ENCODE results near the gene SEBOX. TPM values are rescaled to one million over a fixed set of nuclear protein-coding genes. Genes with fewer than 3 reads are reported as not detected.

Gene SEBOX
- total RNA-seq, 2 donors from 2014 or later: not detected

- Histone ChIP-seq H3K36me3 (peaks cover 0 to 11% of the 10 kb centered on the region in 2 donors), H3K9me3 (no peaks in the 10 kb centered on the region), H3K27me3 (replicated peaks; ENCODE audit: insufficient read depth) (no peaks in the 10 kb centered on the region), H3K4me1 (replicated peaks) (peaks cover 2% of the 10 kb centered on the region), H3K27ac (no peak overlapping the region), H3K4me3 (no peak overlapping the region)
- intact Hi-C loops (cut with DNase I): no loop called here
- no peak for TF ChIP-seq POLR2A (IDR thresholded peaks at IDR 0.05)
- no peak for TF ChIP-seq CTCF (IDR thresholded peaks at IDR 0.05)
- TF ChIP-seq POLR2AphosphoS5 (IDR thresholded peaks at IDR 0.05): no peak
- no peak for DNase-seq (ENCODE audit: low spot score)
- 93% methylated on average over 5 of the region's 5 CpGs for WGBS
These were observed 39.4 kb upstream of the SEBOX start for GRCh38 chr17:28404461-28404811.

- H3K27ac ChIP-seq: no peak overlapping the region
- no peaks in the 10 kb centered on the region for H3K27me3 ChIP-seq (replicated peaks; ENCODE audit: insufficient read depth)
- intact Hi-C loops (cut with DNase I): no loop called here
- WGBS: 80% methylated on average over 2 of the region's 2 CpGs
- TF ChIP-seq CTCF (IDR thresholded peaks at IDR 0.05) (no peak), POLR2AphosphoS5 (IDR thresholded peaks at IDR 0.05) (no peak), POLR2A (IDR thresholded peaks at IDR 0.05) (no peak)
- peaks cover 0 to 11% of the 10 kb centered on the region in 2 donors for H3K36me3 ChIP-seq
- no peak overlapping the region for H3K4me3 ChIP-seq
- no peak for DNase-seq (ENCODE audit: low spot score)
- peaks cover 2% of the 10 kb centered on the region for H3K4me1 ChIP-seq (replicated peaks)
- no peaks in the 10 kb centered on the region for H3K9me3 ChIP-seq
These were observed 39.0 kb upstream of the SEBOX start for GRCh38 chr17:28404007-28404406.

- no peak for TF ChIP-seq CTCF (IDR thresholded peaks at IDR 0.05)
- no peak for TF ChIP-seq POLR2AphosphoS5 (IDR thresholded peaks at IDR 0.05)
- no peak for TF ChIP-seq POLR2A (IDR thresholded peaks at IDR 0.05)
- H3K27me3 ChIP-seq (replicated peaks; ENCODE audit: insufficient read depth): no peaks in the 10 kb centered on the region
These were observed 37.8 kb upstream of the SEBOX start for GRCh38 chr17:28402844-28403243.

GRCh38 chr17:28402224-28402630 lies 37.2 kb upstream of the SEBOX start:
- WGBS: 42% methylated on average over 3 of the region's 3 CpGs
- no peak for TF ChIP-seq CTCF (IDR thresholded peaks at IDR 0.05)
- no peak for TF ChIP-seq POLR2A (IDR thresholded peaks at IDR 0.05)
- TF ChIP-seq POLR2AphosphoS5 (IDR thresholded peaks at IDR 0.05): no peak
- Histone ChIP-seq H3K4me1 (replicated peaks) (peaks cover 2% of the 10 kb centered on the region), H3K27me3 (replicated peaks; ENCODE audit: insufficient read depth) (no peaks in the 10 kb centered on the region), H3K9me3 (no peaks in the 10 kb centered on the region), H3K36me3 (peaks cover 0 to 11% of the 10 kb centered on the region in 2 donors), H3K27ac (no peak overlapping the region), H3K4me3 (no peak overlapping the region)
- intact Hi-C loops (cut with DNase I): no loop called here
- no peak for DNase-seq (ENCODE audit: low spot score)

More at GRCh38 chr17:28402844-28403243, 37.8 kb upstream of the SEBOX start:
- 86% methylated on average over 6 of the region's 6 CpGs for WGBS
- intact Hi-C loops (cut with DNase I): no loop called here
- H3K4me1 ChIP-seq (replicated peaks): peaks cover 2% of the 10 kb centered on the region
- H3K4me3 ChIP-seq: no peak overlapping the region
- peaks cover 0 to 11% of the 10 kb centered on the region in 2 donors for H3K36me3 ChIP-seq
- DNase-seq (ENCODE audit: low spot score): no peak
- H3K27ac ChIP-seq: no peak overlapping the region
- no peaks in the 10 kb centered on the region for H3K9me3 ChIP-seq

- no peak for TF ChIP-seq CTCF (IDR thresholded peaks at IDR 0.05)
- TF ChIP-seq POLR2AphosphoS5 (IDR thresholded peaks at IDR 0.05): no peak
- no peak for TF ChIP-seq POLR2A (IDR thresholded peaks at IDR 0.05)
- intact Hi-C loops (cut with DNase I): no loop called here
- 92% methylated on average over 4 of the region's 4 CpGs for WGBS
- no peaks in the 10 kb centered on the region for H3K4me1 ChIP-seq (replicated peaks)
- H3K27ac ChIP-seq: no peak overlapping the region
- H3K4me3 ChIP-seq: no peak overlapping the region
- peaks cover 0 to 22% of the 10 kb centered on the region in 2 donors for H3K36me3 ChIP-seq
- H3K27me3 ChIP-seq (replicated peaks; ENCODE audit: insufficient read depth): no peaks in the 10 kb centered on the region
- no peak for DNase-seq (ENCODE audit: low spot score)
- no peaks in the 10 kb centered on the region for H3K9me3 ChIP-seq
These were observed 34.8 kb upstream of the SEBOX start for GRCh38 chr17:28399808-28400207.

Data from prostate gland (tissue), 2 donors.